Measurements from ENCODE around the gene ZNF382.

Gene ZNF382

GRCh38 chr19:36674201-36674600 lies 69.1 kb downstream of the ZNF382 start:
- no peak for DNase-seq (ENCODE audit: extremely low read depth, low read depth)
- TF ChIP-seq CTCF (IDR thresholded peaks at IDR 0.05; ENCODE audit: low read depth, low read length, missing control alignments): no peak
- no peak overlapping the region for H3K4me3 ChIP-seq (replicated peaks; ENCODE audit: low read depth, low read length)

- no peak for DNase-seq (ENCODE audit: extremely low read depth, low read depth)
- H3K4me3 ChIP-seq (replicated peaks; ENCODE audit: low read depth, low read length): no peak overlapping the region
- no peak for TF ChIP-seq CTCF (IDR thresholded peaks at IDR 0.05; ENCODE audit: low read depth, low read length, missing control alignments)
Measured at GRCh38 chr19:36679455-36679854, 74.3 kb downstream of the ZNF382 start.
